GM18951 (cell line): ENCODE data around the gene PHF21B.
"Not testable (repeated sequence)": the region's sequence is repeated elsewhere in the genome, so short reads cannot be mapped to it uniquely, and the experiment has no call there.

Experiments
- POLR2A ChIP-seq: IDR thresholded peaks from 4 replicates; pipeline ENCODE4 v1.6.1; 2011; ENCODE audit warnings: mild to moderate bottlenecking; ENCODE audit not compliant: insufficient read length, insufficient read depth; ENCODE audit errors: extremely low read depth
- in situ Hi-C: fragments of 300-500 bp; cut with MboI; formaldehyde crosslinking; loops from one replicate; pipeline ENCODE4 v1.12.0; 2022; ENCODE audit warnings: low sequenced_read_pairs, mixed read lengths, inconsistent platforms; ENCODE audit not compliant: unreplicated experiment

The PHF21B gene

DNA sequence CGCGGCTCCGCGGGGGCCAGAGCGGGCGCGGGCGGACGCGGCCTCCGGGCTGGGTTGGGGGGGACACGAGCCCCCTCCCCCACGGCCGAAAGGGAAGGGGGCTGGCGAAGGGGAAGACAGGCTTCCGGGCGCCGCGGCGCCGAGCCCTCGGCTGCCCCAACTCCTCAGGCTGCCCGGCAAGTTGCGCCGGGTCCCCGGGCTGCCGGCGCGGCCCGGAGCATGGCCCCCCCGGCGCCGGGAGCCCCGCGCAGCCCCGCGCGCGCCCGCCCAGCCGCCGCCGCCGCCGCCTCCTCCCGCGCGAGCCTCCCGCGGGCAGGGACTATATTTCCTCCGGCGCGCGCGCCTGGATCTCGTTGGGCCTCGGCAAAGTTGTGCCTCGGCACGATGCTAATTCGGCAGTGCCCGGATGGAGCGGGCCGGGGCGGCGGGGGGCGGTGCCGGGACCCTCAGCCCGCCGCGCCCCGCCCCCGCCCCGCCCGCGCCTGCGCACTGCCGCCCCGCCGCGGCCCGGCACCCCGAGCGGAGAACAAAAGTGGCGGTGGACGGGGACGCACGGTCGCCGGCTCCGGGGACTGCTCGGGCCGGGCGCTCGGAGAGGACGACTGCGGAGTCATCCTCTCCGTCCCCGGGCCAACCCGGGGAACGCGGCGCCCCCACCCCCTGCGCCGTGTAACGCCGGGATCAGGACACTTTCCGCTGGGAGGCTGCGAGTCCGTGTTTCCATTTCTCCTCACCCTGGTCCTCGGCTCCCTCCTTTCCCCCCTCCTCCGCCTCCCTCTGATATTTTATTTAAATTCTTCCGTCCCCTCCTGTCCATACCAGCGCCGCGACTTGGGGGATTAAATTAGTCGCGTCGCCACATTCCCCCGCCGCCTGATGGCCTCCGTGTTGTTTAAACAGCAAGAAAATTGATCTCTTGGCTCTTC, at the start of gene PHF21B:
TSS of gene PHF21B (minus strand) at position 400 of the 926 bp plus-strand sequence. CDS start 456 bp downstream, outside the sequence.
- in situ Hi-C loops = no loop called here

DNA sequence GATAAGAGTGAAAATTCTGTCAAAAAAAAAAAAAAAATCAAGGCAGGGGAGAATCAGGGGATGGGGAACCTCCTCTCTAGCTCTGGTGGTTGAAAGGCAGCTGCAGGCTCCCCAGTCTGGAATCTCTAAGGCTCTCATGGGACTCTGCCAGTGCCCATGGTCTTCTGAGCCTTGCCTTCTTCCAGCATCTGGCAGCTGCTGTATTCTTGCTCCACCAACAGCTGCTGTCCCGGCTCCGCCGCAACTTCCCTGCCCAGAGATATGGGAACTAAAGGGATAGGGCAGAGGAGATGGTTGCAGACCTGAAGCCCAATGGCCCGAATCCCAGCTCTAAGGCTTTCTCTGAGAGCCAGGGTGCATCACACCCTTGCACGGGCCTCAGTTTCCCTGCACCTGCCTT, 49.5 kb upstream of the PHF21B start:
- in situ Hi-C loops = no loop called here
- no peak for TF ChIP-seq POLR2A

More for the DNA sequence above, at the start of gene PHF21B:
- no peak for TF ChIP-seq POLR2A

GRCh38 chr22:45058622-45058912, 48.8 kb upstream of the PHF21B start:
- TF ChIP-seq POLR2A = no peak
- in situ Hi-C loops = no loop called here

GRCh38 chr22:45055936-45056335, 46.1 kb upstream of the PHF21B start:
- no peak for TF ChIP-seq POLR2A
- in situ Hi-C loops = no loop called here

DNA sequence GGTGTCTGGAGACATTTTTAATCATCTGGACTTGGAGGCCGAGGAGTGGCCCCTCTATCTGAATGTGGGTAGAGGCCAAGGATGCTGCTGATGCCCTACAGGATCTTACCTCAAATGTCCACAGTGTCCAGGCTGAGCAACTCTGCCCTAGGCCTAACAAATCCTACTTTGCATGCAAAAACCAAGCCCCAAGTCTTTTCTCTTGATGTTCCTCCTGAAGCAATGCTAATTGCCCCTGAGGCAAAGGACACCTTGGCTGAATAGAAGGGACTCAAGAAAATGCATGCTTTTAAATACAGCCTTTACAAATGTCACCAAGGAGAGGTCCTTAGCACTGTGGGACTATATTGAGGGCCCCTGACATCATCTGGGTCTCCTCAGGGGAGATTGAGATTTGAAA, 43.8 kb upstream of the PHF21B start:
- in situ Hi-C loops = no loop called here
- no peak for TF ChIP-seq POLR2A

GRCh38 chr22:45053094-45053493, 43.3 kb upstream of the PHF21B start:
- in situ Hi-C loops = no loop called here
- no peak for TF ChIP-seq POLR2A

- in situ Hi-C loops = not testable (repeated sequence)
Observed at GRCh38 chr22:45052665-45053064, 42.9 kb upstream of the PHF21B start.

GRCh38 chr22:45051946-45052345, 42.1 kb upstream of the PHF21B start:
- in situ Hi-C loops = no loop called here
- TF ChIP-seq POLR2A = no peak

- in situ Hi-C loops = no loop called here
- no peak for TF ChIP-seq POLR2A
Observed at GRCh38 chr22:45051419-45051818, 41.6 kb upstream of the PHF21B start.

DNA sequence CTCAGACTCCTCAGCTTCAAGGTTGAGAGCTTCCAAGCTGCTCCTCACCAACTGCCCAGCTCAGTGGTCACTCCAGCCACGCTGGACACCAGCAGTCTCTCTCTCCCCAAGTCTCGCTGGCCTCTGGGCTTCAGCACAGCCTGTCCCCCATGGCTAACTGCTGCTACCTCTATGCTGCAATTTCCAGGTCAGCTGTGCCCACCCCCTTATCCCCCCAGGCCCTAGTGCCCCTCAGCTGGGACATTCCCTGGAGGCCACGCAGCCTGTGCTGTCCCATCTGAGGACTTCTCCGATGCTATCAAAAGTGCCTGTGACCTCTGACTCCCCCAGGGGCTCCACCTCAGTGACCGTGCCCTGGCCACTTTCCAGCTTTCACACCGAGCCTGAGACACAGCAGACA, 37.5 kb upstream of the PHF21B start:
- no peak for TF ChIP-seq POLR2A
- in situ Hi-C loops = no loop called here

- no peak for TF ChIP-seq POLR2A
- in situ Hi-C loops = no loop called here
Observed at GRCh38 chr22:45045208-45045607, 35.4 kb upstream of the PHF21B start.

GRCh38 chr22:45042263-45042662, 32.5 kb upstream of the PHF21B start:
- TF ChIP-seq POLR2A = no peak
- in situ Hi-C loops = no loop called here

DNA sequence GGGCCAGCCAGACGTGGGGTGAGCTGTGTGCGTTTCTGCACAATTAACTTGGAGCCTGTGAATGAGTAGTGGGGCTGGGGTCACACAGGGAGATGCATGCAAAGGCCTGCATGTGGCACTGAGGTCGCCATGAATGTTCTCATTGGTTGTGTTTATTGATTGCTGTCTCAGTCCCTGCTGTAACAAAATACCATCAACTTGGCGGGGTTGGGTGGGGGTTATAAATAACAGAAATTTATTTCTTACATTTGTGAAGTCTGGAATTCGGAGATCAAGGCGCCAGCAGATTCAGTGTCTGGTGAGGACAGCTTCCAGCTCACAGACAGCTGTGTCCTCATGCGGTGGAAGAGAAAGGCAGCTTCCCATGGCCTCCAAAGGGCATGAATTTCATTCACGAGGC, 29.3 kb upstream of the PHF21B start:
- in situ Hi-C loops = no loop called here
- no peak for TF ChIP-seq POLR2A

DNA sequence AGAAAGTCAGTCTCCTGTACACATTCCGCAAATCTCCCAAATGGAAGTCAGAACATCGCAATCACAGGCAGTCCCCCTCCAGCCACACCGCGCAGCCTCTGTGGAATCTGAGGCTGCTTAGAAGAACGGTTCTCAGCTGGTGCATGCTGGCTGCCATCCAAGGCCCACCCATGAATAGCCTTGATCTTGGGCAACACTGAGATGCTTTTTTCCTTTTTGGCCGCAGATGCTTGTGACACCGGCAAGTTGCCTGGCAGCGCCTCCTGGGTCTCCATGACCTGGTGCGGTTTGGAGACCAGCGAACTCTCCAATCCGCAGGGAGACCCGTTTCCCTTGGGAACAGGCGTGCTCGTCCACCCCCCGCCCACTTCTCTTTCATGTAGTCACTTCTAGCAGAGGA, 26.3 kb upstream of the PHF21B start:
- in situ Hi-C loops = no loop called here
- TF ChIP-seq POLR2A = no peak

- in situ Hi-C loops = no loop called here
- TF ChIP-seq POLR2A = no peak
Observed at GRCh38 chr22:45034821-45035220, 25.0 kb upstream of the PHF21B start.

GRCh38 chr22:45034156-45034555, 24.4 kb upstream of the PHF21B start:
- in situ Hi-C loops = no loop called here

More at GRCh38 chr22:45034156-45034555, 24.4 kb upstream of the PHF21B start:
- TF ChIP-seq POLR2A = no peak
